ENCODE results near the gene FCHO1.
A peak's percentile ranks its signal among the peaks of the same experiment; 100 is the strongest.
"Not testable (repeated sequence)": the region's sequence is repeated elsewhere in the genome, so short reads cannot be mapped to it uniquely, and the experiment has no call there.

FCHO1 gene

DNA sequence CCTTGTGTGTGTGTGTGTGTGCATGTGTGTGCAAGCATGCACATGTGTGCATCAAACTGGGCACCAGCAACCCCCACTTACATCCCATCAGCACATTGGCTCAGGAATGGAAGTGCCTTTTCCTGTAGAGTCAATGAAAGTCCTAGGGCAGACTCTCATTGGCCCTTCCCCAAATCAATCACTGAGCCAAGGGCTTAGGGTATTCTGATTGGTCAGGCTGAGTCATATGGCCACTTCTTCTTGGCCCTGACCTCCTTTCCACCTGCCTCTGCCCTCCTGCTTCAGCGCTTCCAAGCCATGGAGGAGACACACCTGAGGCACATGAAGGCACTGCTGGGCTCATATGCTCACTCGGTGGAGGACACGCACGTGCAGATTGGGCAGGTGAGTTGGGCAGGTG lies 20.9 kb downstream of the FCHO1 start:
- DNase-seq (ENCODE audit: low spot score) = no peak
- CTCF ChIA-PET = interaction anchor here (0.7 kb wide), 1 partner anchor 72 kb away, joined by 3 read pairs; no protein-coding TSS in a partner anchor
- POLR2A ChIA-PET (ENCODE audit: low non-redundant PET) = no interaction called here

DNA sequence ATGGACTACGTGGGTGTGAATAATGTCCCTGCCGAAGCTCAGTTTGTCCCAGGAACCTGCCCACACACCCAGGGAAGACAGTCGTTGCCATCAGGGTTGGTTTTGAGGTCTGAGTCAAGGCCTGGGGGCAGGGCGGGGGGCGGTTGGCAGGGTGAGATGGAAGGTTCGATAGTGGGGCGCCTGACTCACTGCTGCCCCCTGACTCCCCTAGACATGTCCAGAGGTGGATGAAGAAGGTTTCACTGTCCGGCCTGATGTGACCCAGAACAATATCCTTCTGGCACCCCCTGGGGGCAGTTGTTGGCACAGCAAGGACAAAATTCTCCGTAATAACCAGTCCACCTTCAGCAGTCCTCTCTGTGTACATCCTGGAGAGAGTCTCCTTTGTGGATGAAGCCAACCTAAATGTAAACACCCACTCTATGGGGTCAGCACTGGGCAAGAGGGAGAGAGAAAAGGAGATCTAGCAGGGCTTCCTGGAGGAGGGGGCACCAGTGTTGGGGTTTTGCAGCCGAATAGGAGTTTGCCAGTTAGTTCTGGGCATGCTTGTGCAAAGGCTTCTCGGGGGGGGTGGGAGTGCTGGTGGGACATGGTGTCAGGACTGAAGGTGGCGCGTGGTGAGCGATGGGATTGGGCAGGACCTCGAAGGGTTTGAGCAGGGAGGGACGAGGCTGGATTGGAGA lies 24.1 kb downstream of the FCHO1 start:
- ChIA-PET POLR2A (ENCODE audit: low non-redundant PET) (no interaction called here), CTCF (interaction anchor here (0.8 kb wide), 2 partner anchors 9 to 49 kb away, joined by 4 to 5 read pairs; no protein-coding TSS in a partner anchor)
- TF ChIP-seq, protein P1, sequence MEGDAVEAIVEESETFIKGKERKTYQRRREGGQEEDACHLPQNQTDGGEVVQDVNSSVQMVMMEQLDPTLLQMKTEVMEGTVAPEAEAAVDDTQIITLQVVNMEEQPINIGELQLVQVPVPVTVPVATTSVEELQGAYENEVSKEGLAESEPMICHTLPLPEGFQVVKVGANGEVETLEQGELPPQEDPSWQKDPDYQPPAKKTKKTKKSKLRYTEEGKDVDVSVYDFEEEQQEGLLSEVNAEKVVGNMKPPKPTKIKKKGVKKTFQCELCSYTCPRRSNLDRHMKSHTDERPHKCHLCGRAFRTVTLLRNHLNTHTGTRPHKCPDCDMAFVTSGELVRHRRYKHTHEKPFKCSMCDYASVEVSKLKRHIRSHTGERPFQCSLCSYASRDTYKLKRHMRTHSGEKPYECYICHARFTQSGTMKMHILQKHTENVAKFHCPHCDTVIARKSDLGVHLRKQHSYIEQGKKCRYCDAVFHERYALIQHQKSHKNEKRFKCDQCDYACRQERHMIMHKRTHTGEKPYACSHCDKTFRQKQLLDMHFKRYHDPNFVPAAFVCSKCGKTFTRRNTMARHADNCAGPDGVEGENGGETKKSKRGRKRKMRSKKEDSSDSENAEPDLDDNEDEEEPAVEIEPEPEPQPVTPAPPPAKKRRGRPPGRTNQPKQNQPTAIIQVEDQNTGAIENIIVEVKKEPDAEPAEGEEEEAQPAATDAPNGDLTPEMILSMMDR (conservative IDR thresholded peaks at IDR 0.05; ENCODE audit: low read depth) = peak; percentile 59
- no peak for DNase-seq (ENCODE audit: low spot score)
- no peak overlapping the region for H3K27ac ChIP-seq

More for the DNA sequence above, 20.9 kb downstream of the FCHO1 start:
- no peak overlapping the region for H3K27ac ChIP-seq
- TF ChIP-seq, protein P1 (conservative IDR thresholded peaks at IDR 0.05; ENCODE audit: low read depth) = no peak

DNA sequence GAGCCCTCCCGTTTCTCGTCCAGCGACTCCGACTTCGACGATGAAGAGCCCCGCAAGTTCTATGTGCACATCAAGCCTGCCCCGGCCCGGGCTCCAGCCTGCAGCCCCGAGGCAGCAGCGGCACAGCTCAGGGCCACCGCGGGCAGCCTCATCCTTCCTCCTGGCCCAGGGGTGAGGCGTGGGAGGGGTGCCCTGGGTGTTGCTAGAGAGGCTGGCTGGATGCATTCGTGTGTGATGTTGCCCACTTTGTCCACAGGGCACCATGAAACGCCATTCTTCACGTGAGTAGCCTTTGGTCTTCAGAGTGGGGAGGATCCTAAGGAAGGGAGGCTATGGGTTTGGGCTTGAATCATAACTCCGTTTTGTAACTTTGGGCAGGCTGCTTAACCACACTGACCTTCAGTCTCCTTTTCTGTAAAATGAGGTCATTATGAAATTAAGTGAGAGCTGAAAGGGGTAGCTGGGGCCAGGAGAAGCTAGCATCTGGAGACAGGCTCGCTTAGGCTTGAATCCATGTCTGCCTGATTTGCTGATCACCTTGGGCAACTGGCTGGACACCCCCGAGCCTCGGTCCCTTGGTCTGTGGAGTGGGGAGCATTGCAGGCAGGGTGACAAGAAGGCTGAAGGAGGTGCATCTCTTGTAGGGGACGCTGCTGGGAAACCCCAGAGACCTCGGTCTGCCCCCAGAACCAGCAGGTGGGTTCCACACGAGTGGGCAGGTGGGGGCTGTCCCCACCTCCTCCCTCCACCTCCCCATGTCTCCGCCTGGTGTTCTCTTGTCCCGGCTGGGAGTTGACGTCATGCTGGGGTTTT lies 24.9 kb downstream of the FCHO1 start:
- DNase-seq (ENCODE audit: low spot score) = no peak
- H3K27ac ChIP-seq = no peak overlapping the region
- ChIA-PET POLR2A (ENCODE audit: low non-redundant PET) (no interaction called here), CTCF (no interaction called here)
- TF ChIP-seq, protein P1 (conservative IDR thresholded peaks at IDR 0.05; ENCODE audit: low read depth) = no peak

DNA sequence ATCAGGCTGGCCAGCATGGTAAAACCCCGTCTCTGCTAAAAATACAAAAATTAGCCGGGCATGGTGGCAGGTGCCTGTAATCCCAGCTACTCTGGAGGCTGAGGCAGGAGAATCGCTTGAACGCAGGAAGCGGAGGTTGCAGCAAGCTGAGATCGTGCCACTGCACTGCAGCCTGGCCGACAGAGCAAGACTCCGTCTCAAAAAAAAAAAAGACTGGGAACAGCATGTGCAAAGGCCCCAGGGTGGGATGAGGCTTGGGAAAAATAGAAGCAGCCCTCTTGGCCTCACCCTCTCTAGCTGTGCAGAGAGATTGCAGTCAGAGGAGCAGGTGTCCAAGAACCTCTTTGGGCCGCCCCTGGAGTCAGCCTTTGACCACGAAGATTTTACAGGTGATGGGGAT lies 26.6 kb downstream of the FCHO1 start:
- CTCF ChIA-PET = interaction anchor here (1.2 kb wide), 1 partner anchor 11 kb away, joined by 4 read pairs; no protein-coding TSS in a partner anchor
- DNase-seq (ENCODE audit: low spot score); H3K27ac ChIP-seq; POLR2A ChIA-PET (ENCODE audit: low non-redundant PET): not testable (repeated sequence)

DNA sequence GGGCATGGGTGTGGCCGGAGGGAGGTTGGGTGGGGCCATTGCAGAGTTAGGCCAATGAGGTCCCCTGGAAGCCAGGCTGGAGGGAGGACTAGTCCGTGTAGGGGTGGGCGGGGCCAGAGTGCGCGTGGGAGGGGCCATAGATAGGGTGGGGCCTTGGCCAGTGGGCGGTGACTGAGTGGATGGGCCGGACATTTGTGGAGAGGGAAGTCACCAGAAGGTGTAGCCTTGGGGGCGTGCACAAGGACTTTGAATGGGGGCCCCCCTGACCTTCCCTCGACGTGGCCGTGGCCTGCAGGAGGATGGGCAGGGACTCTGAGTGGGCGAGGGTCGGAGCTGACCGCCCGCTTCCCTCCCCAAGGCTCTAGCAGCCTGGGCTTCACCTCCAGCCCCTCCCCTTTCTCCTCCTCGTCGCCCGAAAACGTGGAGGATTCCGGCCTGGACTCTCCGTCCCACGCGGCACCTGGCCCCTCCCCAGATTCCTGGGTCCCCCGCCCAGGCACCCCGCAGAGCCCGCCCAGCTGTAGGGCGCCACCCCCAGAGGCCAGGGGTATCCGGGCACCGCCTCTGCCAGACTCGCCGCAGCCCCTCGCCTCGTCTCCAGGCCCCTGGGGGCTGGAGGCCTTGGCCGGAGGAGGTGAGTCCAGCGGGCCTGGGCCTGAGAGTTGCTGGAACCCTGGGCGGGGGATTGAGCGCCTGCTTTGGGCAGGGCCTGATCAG lies 27.1 kb downstream of the FCHO1 start:
- peak; percentile 83 for DNase-seq (ENCODE audit: low spot score)
- TF ChIP-seq, protein P1 (conservative IDR thresholded peaks at IDR 0.05; ENCODE audit: low read depth) = no peak
- CTCF ChIA-PET = no interaction called here
- peak overlapping the region; percentile 43 for H3K27ac ChIP-seq
- POLR2A ChIA-PET (ENCODE audit: low non-redundant PET) = no interaction called here

DNA sequence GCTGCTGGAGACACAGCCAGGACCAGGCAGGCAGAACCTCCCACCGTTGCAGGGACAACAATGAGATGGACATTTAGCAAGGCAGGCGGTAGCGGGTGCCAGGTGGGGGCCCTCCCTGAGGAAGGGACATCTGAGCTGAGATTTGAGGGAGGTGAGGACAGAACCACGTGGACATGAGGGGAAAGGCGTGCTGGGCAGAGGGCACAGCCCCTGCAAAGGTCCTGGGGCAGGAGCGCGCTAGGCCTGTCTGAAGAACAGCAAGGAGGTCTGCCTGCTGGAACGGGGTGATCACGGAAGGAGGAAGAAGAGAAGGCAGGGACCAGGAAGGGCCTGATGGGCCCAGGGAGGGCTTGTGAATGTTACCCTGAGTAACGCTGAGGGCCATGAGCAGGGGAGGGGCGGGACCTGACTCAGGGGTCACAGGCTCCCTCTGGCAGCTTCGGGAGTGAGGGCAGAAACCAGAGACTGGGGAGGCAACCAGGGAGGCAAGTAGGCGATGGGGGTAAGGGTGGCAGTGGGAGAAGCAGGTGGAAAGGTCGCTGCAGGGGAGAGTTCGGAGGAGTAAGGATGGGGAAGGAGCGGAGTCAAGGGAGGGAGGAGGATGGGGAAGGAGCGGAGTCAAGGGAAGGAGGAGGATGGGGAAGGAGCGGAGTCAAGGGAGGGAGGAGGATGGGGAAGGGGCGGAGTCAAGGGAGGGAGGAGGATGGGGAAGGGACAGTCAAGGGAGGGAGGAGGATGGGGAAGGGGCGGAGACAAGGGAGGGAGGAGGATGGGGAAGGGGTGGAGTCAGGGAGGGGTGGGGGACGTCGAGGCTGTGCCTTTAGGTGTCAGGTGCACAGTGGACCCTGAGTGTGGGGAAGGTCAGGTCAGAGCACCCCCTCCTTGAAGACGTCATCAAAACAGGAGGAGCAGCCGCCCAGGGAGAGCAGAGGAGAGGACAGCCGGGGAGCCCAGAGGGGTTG lies 28.0 kb downstream of the FCHO1 start:
- H3K27ac ChIP-seq = peak overlapping the region; percentile 43
- CTCF ChIA-PET = interaction anchor here (0.7 kb wide), 1 partner anchor 487 kb away, joined by 3 read pairs; no protein-coding TSS in a partner anchor
- POLR2A ChIA-PET (ENCODE audit: low non-redundant PET) = no interaction called here
- TF ChIP-seq, protein P1 (conservative IDR thresholded peaks at IDR 0.05; ENCODE audit: low read depth) = no peak
- DNase-seq (ENCODE audit: low spot score) = no peak
